HepG2 (cell line): ENCODE data around the gene WSCD2. TPM values are rescaled to one million over a fixed set of nuclear protein-coding genes. Genes with fewer than 3 reads are reported as not detected.

ENCODE experiments used
- ATAC-seq: fragments of 200-7000 bp; cut with Tn5 transposase; 3 replicates; pipeline ENCODE4 v1.9.1; 2020; ENCODE audit warnings: mild to moderate bottlenecking, moderate library complexity
- Bru-seq: library from RNA; stranded (reverse); fragments of 400-500 nt; gene quantifications from one replicate; lab custom pipeline; 2021; lab: Mats Ljungman, UMichigan
- BruChase-seq, 2 experiments: library from RNA; stranded (reverse); fragments of 400-500 nt; gene quantifications; one replicate each; lab custom pipeline; 2021; lab: Mats Ljungman, UMichigan
- BruUV-seq: library from RNA; stranded (reverse); fragments of 400-500 nt; replicated peaks from 2 replicates; lab custom pipeline; 2021; lab: Mats Ljungman, UMichigan
- CTCF ChIA-PET: fragments of 300-600 bp; formaldehyde crosslinking; extraction: SDS; loops from one replicate; lab custom pipeline; 2021; ENCODE audit warnings: low total read pairs, inconsistent platforms, low intra/inter-chr PET ratio; lab: Yijun Ruan, JAX
- POLR2A ChIA-PET: fragments of 350-600 bp; sonication (Branson Sonifier 250); formaldehyde crosslinking; loops from one replicate; lab custom pipeline; 2020; ENCODE audit warnings: antibody characterized with exemption, inconsistent platforms; lab: Yijun Ruan, JAX
- DNase-seq: peaks from one replicate; pipeline ENCODE4 v3.0.0-alpha.2; 2015; ENCODE audit warnings: low spot score
- FAIRE-seq: peaks from 3 replicates; lab custom pipeline; 2011; peaks lifted over from hg19 to GRCh38; lab: Jason Lieb, UNC
- H2AFZ ChIP-seq: one replicate; pipeline ENCODE4 v1.6.1; 2011; ENCODE audit warnings: low read length, inconsistent platforms
- H3K27ac ChIP-seq: fragments of 300-600 bp; 3 replicates; pipeline ENCODE4 v1.8.0; 2011; ENCODE audit warnings: mixed run types, mild to moderate bottlenecking, mixed read lengths, low read length, inconsistent platforms; ENCODE audit not compliant: insufficient read depth; ENCODE audit errors: extremely low read length
- H3K27me3 ChIP-seq, 2 experiments: fragments of 200-600 bp in 1 of 2; 2 replicates in 1 of 2; 3 replicates in 1 of 2; pipeline versions ENCODE4 v1.6.0 to v1.8.0; 2011; ENCODE audit warnings: low read length in 2 of 2, mild to moderate bottlenecking in 2 of 2, moderate library complexity in 2 of 2, inconsistent platforms in 1 of 2; ENCODE audit not compliant: insufficient read depth in 2 of 2, control insufficient read depth in 1 of 2
- H3K36me3 ChIP-seq, 2 experiments: fragments of 200-600 bp in 1 of 2; replicated peaks in 1 of 2; 2 replicates in 1 of 2; 3 replicates in 1 of 2; pipeline versions ENCODE4 v1.5.1 to v1.8.0; 2011; ENCODE audit warnings: low read length in 2 of 2, inconsistent platforms in 1 of 2; ENCODE audit not compliant: insufficient read depth in 2 of 2, control insufficient read depth in 1 of 2
- H3K4me1 ChIP-seq: 2 replicates; pipeline ENCODE4 v1.5.1; 2012; ENCODE audit warnings: low read length, inconsistent platforms; ENCODE audit not compliant: insufficient read depth
- H3K4me2 ChIP-seq: 2 replicates; pipeline ENCODE4 v1.6.0; 2011; ENCODE audit warnings: low read depth, low read length, inconsistent platforms
- H3K4me3 ChIP-seq, 3 experiments: fragments of 200-600 bp in 1 of 3; sonication (generic), shearing (Covaris generic) in 1 of 3; replicated peaks in 1 of 3; 2 replicates each; pipeline ENCODE4 v1.5.1; 2011 to 2016; ENCODE audit warnings: low read length in 3 of 3, inconsistent platforms in 2 of 3, low read depth in 2 of 3, mild to moderate bottlenecking in 2 of 3, control low read depth in 1 of 3, mixed read lengths in 1 of 3; ENCODE audit not compliant: insufficient read depth in 1 of 3
- H3K79me2 ChIP-seq: one replicate; pipeline ENCODE4 v1.6.1; 2011; ENCODE audit warnings: low read length, inconsistent platforms; ENCODE audit not compliant: insufficient read depth
- H3K9ac ChIP-seq: 2 replicates; pipeline ENCODE4 v1.6.0; 2011; ENCODE audit warnings: mild to moderate bottlenecking, low read depth, low read length, inconsistent platforms; ENCODE audit not compliant: insufficient read depth
- H3K9me3 ChIP-seq: 2 replicates; pipeline ENCODE4 v1.5.1; 2012; ENCODE audit warnings: mild to moderate bottlenecking, low read length
- H4K20me1 ChIP-seq: 2 replicates; pipeline ENCODE4 v1.6.0; 2011; ENCODE audit warnings: inconsistent platforms, mild to moderate bottlenecking, low read length, moderate library complexity; ENCODE audit not compliant: insufficient read depth
- CREB1 ChIP-seq, 2 experiments: fragments of 450-650 bp in 1 of 2; IDR thresholded peaks; 2 replicates each; pipeline ENCODE4 v1.6.1; 2016 to 2017; ENCODE audit warnings: control low read depth in 1 of 2, mild to moderate bottlenecking in 1 of 2, missing compliant biosample characterization in 1 of 2, missing genetic modification characterization in 1 of 2
- JUND ChIP-seq: sonication (generic); formaldehyde crosslinking; IDR thresholded peaks from 2 replicates; pipeline ENCODE4 v1.8.0; 2022; ENCODE audit warnings: mild to moderate bottlenecking, missing genetic modification reagents
- ONECUT2 ChIP-seq: sonication (generic); formaldehyde crosslinking; IDR thresholded peaks from 2 replicates; pipeline ENCODE4 v1.4.0; 2020; ENCODE audit warnings: missing genetic modification reagents
- SMAD9 ChIP-seq: sonication (generic); formaldehyde crosslinking; IDR thresholded peaks from 2 replicates; pipeline ENCODE4 v1.5.1; 2020; ENCODE audit warnings: mild to moderate bottlenecking, missing genetic modification reagents
- ZNF549 ChIP-seq: sonication (generic); formaldehyde crosslinking; IDR thresholded peaks from 2 replicates; pipeline ENCODE4 v1.5.0; 2020; ENCODE audit warnings: missing genetic modification reagents
- ZNF768 ChIP-seq: sonication (generic); formaldehyde crosslinking; IDR thresholded peaks from 2 replicates; pipeline ENCODE4 v1.4.0; 2020; ENCODE audit warnings: missing genetic modification reagents
- ZNF775 ChIP-seq: sonication (generic); formaldehyde crosslinking; IDR thresholded peaks from 2 replicates; pipeline ENCODE4 v1.4.0; 2020; ENCODE audit warnings: missing genetic modification reagents, mild to moderate bottlenecking, moderate library complexity, borderline replicate concordance
- WGBS: methylation state at CpG from one replicate; pipeline ENCODE4 v1.1.6; 2017; ENCODE audit warnings: low lambda C conversion rate; 5-methylcytosine and 5-hydroxymethylcytosine counted together
- in situ Hi-C: cut with HindIII; loops from 2 replicates; pipeline ENCODE4 v1.10.0; 2017; ENCODE audit warnings: low pct_unique_long_range_greater_than_20kb; ENCODE audit not compliant: extremely low pct_ligation_motif_present
- intact Hi-C: fragments of 100-400 bp; cut with micrococcal nuclease; formaldehyde crosslinking; loops from one replicate; pipeline ENCODE4 v1.10.0; 2022; ENCODE audit not compliant: unreplicated experiment
- long read RNA-seq, 2 experiments: library from RNA in 1 of 2; library from polyadenylated mRNA in 1 of 2; stranded (forward) in 1 of 2; unstranded in 1 of 2; transcript quantifications; one replicate each; pipeline ENCODE4 v2.0.0, GENCODE V29; 2019 to 2022
- polyA minus RNA-seq, 3 experiments: library from RNA; depleted of rRNA, polyadenylated mRNA; stranded (reverse); fragments of >200 nt; gene quantifications; 2 replicates each; pipeline ENCODE4 v1.2.3, GENCODE V29; 2011; ENCODE audit warnings: low replicate concordance in 1 of 3
- polyA plus RNA-seq, 8 experiments: library from polyadenylated mRNA; depleted of rRNA in 3 of 8; stranded (reverse) in 7 of 8; unstranded in 1 of 8; fragments of >200 nt; fragmentation: Illumina TruSeq in 4 of 8; extraction: Trizol in 4 of 8; gene quantifications; 2 replicates each; pipeline versions ENCODE4 v1.2.1 to v1.2.3, GENCODE V29; 2011 to 2016; ENCODE audit warnings: low read depth in 4 of 8, missing spikeins in 1 of 8, mixed read lengths in 1 of 8; ENCODE audit not compliant: insufficient read depth in 1 of 8
- total RNA-seq, 5 experiments: library from RNA; depleted of rRNA; stranded (reverse); fragments of >200 nt; fragmentation: Illumina TruSeq; extraction: Trizol; gene quantifications; 2 replicates each; pipeline ENCODE4 v1.2.3, GENCODE V29; 2016; ENCODE audit warnings: low read depth in 1 of 5
- TF ChIP-seq, protein P1 (sequence below): sonication (generic); formaldehyde crosslinking; IDR thresholded peaks from 2 replicates; pipeline ENCODE4 v1.4.0; 2020; ENCODE audit warnings: missing genetic modification reagents
- TF ChIP-seq, protein P2 (sequence below): IDR thresholded peaks from 2 replicates; pipeline ENCODE4 v1.6.1; 2018; ENCODE audit warnings: missing genetic modification reagents
- TF ChIP-seq, protein P3 (sequence below): sonication (generic); formaldehyde crosslinking; IDR thresholded peaks from 2 replicates; pipeline ENCODE4 v1.4.0; 2020; ENCODE audit warnings: missing genetic modification reagents

Gene WSCD2
- total RNA-seq (2016; rRNA removed; fragmentation: Illumina TruSeq; extraction: Trizol) (not detected in 2 replicates), polyA plus RNA-seq (2011; rRNA removed) (not detected in 2 replicates), polyA minus RNA-seq (2011; rRNA and poly(A)+ RNA removed; ENCODE audit: low replicate concordance) (not detected in 2 replicates), Bru-seq, nascent RNA (not detected), BruChase-seq, experiment 1, labeled RNA remaining after a 6-hour chase (not detected), BruChase-seq, experiment 2, labeled RNA remaining after a 2-hour chase (not detected)
- not detected in 2 replicates for total RNA-seq (2016; cell fraction: cytosol; rRNA removed; fragmentation: Illumina TruSeq; extraction: Trizol; ENCODE audit: low read depth)
- total RNA-seq (2016; cell fraction: insoluble cytoplasmic fraction; rRNA removed; fragmentation: Illumina TruSeq; extraction: Trizol): not detected in 2 replicates
- total RNA-seq (2016; cell fraction: membrane; rRNA removed; fragmentation: Illumina TruSeq; extraction: Trizol): not detected in 2 replicates
- total RNA-seq (2016; cell fraction: nucleus; rRNA removed; fragmentation: Illumina TruSeq; extraction: Trizol): not detected in 2 replicates
- not detected in 2 replicates for polyA plus RNA-seq (2011; cell fraction: cytosol; rRNA removed)
- not detected in 2 replicates for polyA plus RNA-seq (2011; cell fraction: nucleus; rRNA removed)
- not detected in 2 replicates for polyA plus RNA-seq (2012)
- not detected in 2 replicates for polyA plus RNA-seq (2016; cell fraction: cytosol; fragmentation: Illumina TruSeq; extraction: Trizol; ENCODE audit: low read depth)
- polyA plus RNA-seq (2016; cell fraction: insoluble cytoplasmic fraction; fragmentation: Illumina TruSeq; extraction: Trizol; ENCODE audit: low read depth): not detected in 2 replicates
- not detected in 2 replicates for polyA plus RNA-seq (2016; cell fraction: membrane; fragmentation: Illumina TruSeq; extraction: Trizol; ENCODE audit: low read depth)
- not detected in 2 replicates for polyA plus RNA-seq (2016; cell fraction: nucleus; fragmentation: Illumina TruSeq; extraction: Trizol; ENCODE audit: insufficient read depth, low read depth)
- polyA minus RNA-seq (2011; cell fraction: cytosol; rRNA and poly(A)+ RNA removed): not detected in 2 replicates
- not detected in 2 replicates for polyA minus RNA-seq (2011; cell fraction: nucleus; rRNA and poly(A)+ RNA removed)
- long read RNA-seq, experiment 1: 0 reads
- long read RNA-seq, experiment 2: 0 reads

DNA sequence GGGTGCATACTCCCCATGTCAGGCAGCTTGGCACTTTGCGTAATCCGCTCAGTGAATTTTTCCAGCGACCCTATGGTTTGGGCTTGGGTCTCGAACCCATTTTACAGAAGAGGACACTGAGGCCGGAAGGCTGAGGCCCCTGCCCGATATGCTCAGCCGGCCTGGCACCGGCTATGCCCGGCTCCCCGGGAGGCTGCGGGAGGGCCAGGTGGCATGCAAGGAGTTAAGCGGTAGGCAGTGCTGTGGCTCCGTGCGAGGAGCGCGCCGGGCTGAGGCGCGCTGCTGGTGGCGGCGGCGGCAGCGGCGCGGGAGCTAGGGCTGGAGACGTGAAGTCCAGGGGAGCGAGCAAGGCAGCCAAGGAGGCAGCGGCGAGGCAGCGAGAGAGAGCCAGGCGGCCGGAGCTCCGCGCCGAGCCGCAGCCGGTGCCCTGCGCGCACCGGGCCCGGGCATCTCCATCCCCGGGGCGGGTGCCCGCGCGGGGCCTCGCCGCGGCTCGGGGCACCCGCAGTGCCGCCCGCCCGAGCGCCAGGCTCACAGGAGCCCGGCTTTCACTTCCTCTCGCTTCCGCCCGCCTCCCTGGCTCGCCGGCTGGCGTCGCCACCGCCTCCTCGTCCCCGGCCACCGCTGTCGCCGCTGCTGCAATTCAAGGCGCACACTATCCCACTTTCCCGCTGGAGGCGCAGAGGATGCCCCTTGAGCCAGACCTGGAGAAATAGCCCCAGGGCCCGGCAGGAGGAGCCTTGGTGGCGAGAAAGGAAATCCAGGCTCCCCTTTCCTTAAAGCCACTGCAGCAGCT, at the start of gene WSCD2:
TSS of gene WSCD2 (plus strand) at position 272 of the 796 bp plus-strand sequence. CDS start 66,545 bp downstream, outside the sequence.
- H3K4me1 ChIP-seq: peaks cover 5% of the 10 kb centered on the region; the same call in 1 of the 2 replicates
- intact Hi-C loops: no loop called here
- H3K27me3 ChIP-seq: peaks cover 0 to 33% of the 10 kb centered on the region in 2 experiments; a peak in 4 of 5 replicates
- no peak within 1 kb of the TSS for H3K9ac ChIP-seq
- ChIA-PET CTCF (no interaction called here), POLR2A (no interaction called here)
- H3K79me2 ChIP-seq: no peaks in the 10 kb centered on the region
- H4K20me1 ChIP-seq: no peaks in the 10 kb centered on the region
- H3K27ac ChIP-seq: no peak within 1 kb of the TSS
- peak within 1 kb of the TSS; percentile 3 to 53 (median 35); a peak in 4 of 6 replicates for H3K4me3 ChIP-seq
- BruUV-seq: no TSS peak
- H2AFZ ChIP-seq: no peak within 1 kb of the TSS
- H3K4me2 ChIP-seq: peak within 1 kb of the TSS; percentile 61
- DNase-seq: peak; percentile 9
- no peak for FAIRE-seq
- WGBS: 20% methylated on average over 6 of the region's 74 CpGs
- no peaks in the 10 kb centered on the region for H3K36me3 ChIP-seq
- in situ Hi-C loops: no loop called here
- peak; percentile 89 for ATAC-seq
- no peaks in the 10 kb centered on the region for H3K9me3 ChIP-seq
- TF ChIP-seq, protein P1, sequence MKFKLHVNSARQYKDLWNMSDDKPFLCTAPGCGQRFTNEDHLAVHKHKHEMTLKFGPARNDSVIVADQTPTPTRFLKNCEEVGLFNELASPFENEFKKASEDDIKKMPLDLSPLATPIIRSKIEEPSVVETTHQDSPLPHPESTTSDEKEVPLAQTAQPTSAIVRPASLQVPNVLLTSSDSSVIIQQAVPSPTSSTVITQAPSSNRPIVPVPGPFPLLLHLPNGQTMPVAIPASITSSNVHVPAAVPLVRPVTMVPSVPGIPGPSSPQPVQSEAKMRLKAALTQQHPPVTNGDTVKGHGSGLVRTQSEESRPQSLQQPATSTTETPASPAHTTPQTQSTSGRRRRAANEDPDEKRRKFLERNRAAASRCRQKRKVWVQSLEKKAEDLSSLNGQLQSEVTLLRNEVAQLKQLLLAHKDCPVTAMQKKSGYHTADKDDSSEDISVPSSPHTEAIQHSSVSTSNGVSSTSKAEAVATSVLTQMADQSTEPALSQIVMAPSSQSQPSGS (CRISPR knock-in tag): no peak
- TF ChIP-seq ONECUT2 (CRISPR knock-in tag) (no peak), JUND (CRISPR knock-in tag) (no peak), ZNF549 (CRISPR knock-in tag) (no peak), CREB1 (IDR thresholded peaks at IDR 0.05) (no peak), CREB1 (CRISPR knock-in tag; IDR thresholded peaks at IDR 0.05) (no peak), ZNF775 (CRISPR knock-in tag) (no peak), ZNF768 (CRISPR knock-in tag) (0 out of 2 replicates have a peak, but pooled peaks have one; percentile 27), SMAD9 (no peak)
- TF ChIP-seq, protein P2, sequence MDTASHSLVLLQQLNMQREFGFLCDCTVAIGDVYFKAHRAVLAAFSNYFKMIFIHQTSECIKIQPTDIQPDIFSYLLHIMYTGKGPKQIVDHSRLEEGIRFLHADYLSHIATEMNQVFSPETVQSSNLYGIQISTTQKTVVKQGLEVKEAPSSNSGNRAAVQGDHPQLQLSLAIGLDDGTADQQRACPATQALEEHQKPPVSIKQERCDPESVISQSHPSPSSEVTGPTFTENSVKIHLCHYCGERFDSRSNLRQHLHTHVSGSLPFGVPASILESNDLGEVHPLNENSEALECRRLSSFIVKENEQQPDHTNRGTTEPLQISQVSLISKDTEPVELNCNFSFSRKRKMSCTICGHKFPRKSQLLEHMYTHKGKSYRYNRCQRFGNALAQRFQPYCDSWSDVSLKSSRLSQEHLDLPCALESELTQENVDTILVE (CRISPR knock-in tag): no peak
- TF ChIP-seq, protein P3, sequence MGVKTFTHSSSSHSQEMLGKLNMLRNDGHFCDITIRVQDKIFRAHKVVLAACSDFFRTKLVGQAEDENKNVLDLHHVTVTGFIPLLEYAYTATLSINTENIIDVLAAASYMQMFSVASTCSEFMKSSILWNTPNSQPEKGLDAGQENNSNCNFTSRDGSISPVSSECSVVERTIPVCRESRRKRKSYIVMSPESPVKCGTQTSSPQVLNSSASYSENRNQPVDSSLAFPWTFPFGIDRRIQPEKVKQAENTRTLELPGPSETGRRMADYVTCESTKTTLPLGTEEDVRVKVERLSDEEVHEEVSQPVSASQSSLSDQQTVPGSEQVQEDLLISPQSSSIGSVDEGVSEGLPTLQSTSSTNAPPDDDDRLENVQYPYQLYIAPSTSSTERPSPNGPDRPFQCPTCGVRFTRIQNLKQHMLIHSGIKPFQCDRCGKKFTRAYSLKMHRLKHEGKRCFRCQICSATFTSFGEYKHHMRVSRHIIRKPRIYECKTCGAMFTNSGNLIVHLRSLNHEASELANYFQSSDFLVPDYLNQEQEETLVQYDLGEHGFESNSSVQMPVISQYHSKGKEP: no peak
